GM18511 (cell line): ENCODE measurements around the gene NCKAP1.
"Not testable (repeated sequence)": the region's sequence is repeated elsewhere in the genome, so short reads cannot be mapped to it uniquely, and the experiment has no call there.

Source experiments
- ATAC-seq: cut with Tn5 transposase; IDR thresholded peaks from one replicate; pipeline ENCODE4 v1.9.1; 2021; ENCODE audit warnings: mild to moderate bottlenecking, moderate library complexity; ENCODE audit not compliant: unreplicated experiment

The NCKAP1 gene

GRCh38 chr2:183037553-183038340 lies 510 bp downstream of the NCKAP1 start:
- ATAC-seq = peak; percentile 43

- ATAC-seq = no peak
Measured at GRCh38 chr2:183037074-183037552, 1.1 kb downstream of the NCKAP1 start.

- peak; percentile 59 for ATAC-seq
Measured at GRCh38 chr2:183035954-183036669, 2.1 kb downstream of the NCKAP1 start.

GRCh38 chr2:183035298-183035953 lies 2.8 kb downstream of the NCKAP1 start:
- no peak for ATAC-seq

- ATAC-seq = no peak
Measured at GRCh38 chr2:183034806-183035205, 3.5 kb downstream of the NCKAP1 start.

- no peak for ATAC-seq
Measured at GRCh38 chr2:183033951-183034350, 4.3 kb downstream of the NCKAP1 start.

- ATAC-seq = no peak
Measured at GRCh38 chr2:183031911-183032794, 6.1 kb downstream of the NCKAP1 start.

- no peak for ATAC-seq
Measured at GRCh38 chr2:183029219-183029618, 9.0 kb downstream of the NCKAP1 start.

GRCh38 chr2:183028108-183028507 lies 10.1 kb downstream of the NCKAP1 start:
- ATAC-seq = no peak

- no peak for ATAC-seq
Measured at GRCh38 chr2:183027443-183027842, 10.8 kb downstream of the NCKAP1 start.

- no peak for ATAC-seq
Measured at GRCh38 chr2:183026424-183026823, 11.8 kb downstream of the NCKAP1 start.

- no peak for ATAC-seq
Measured at GRCh38 chr2:183025993-183026392, 12.3 kb downstream of the NCKAP1 start.

- no peak for ATAC-seq
Measured at GRCh38 chr2:183024339-183025095, 13.7 kb downstream of the NCKAP1 start.

GRCh38 chr2:183022711-183023110 lies 15.5 kb downstream of the NCKAP1 start:
- ATAC-seq = no peak

GRCh38 chr2:183021613-183022012 lies 16.6 kb downstream of the NCKAP1 start:
- ATAC-seq = no peak

GRCh38 chr2:183019718-183020442 lies 18.4 kb downstream of the NCKAP1 start:
- no peak for ATAC-seq

GRCh38 chr2:183017845-183018244 lies 20.4 kb downstream of the NCKAP1 start:
- not testable (repeated sequence) for ATAC-seq

- no peak for ATAC-seq
Measured at GRCh38 chr2:183014005-183014404, 24.3 kb downstream of the NCKAP1 start.

GRCh38 chr2:183011743-183012142 lies 26.5 kb downstream of the NCKAP1 start:
- no peak for ATAC-seq
